HG02623 (cell line): ENCODE results near the gene RNF8.
A peak's percentile ranks its signal among the peaks of the same experiment; 100 is the strongest.
"Not testable (repeated sequence)": the region's sequence is repeated elsewhere in the genome, so short reads cannot be mapped to it uniquely, and the experiment has no call there.

Source experiments
- ATAC-seq: cut with Tn5 transposase; IDR thresholded peaks from one replicate; pipeline ENCODE4 v1.9.1; 2021; ENCODE audit warnings: moderate library complexity; ENCODE audit not compliant: unreplicated experiment

The RNF8 gene

GRCh38 chr6:37393381-37393929 is 39.7 kb downstream of the RNF8 start:
- ATAC-seq = no peak

DNA sequence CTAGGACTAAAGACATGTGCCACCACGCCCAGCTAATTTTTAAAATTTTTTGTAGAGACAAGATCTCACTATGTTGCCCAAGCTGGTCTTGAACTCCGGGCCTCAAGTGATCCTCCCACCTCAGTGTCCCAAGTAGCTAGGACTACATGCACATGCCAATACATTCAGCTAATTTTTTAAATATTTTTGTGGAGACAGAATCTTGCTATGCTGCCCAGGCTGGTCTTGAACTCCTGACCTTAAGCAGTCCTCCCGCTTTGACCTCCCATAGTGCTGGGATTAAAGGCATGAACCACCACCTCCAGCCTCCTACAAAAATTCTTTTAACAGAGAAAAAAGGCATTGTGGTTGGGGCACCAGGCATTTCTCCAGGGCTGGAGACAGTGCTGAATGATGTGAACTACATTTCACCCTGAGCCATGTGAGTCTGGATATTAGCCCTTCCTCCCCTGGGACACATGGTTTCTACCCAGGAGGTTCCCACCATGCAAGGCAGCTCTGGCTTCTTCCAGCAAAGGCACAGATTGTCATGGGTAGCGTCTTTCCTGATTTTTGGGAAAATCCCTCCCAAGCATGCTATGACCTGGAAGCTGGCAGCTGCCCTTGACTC is 42.9 kb downstream of the RNF8 start:
- ATAC-seq = no peak

- ATAC-seq = no peak
These were observed 45.3 kb downstream of the RNF8 start for GRCh38 chr6:37399131-37399530.

DNA sequence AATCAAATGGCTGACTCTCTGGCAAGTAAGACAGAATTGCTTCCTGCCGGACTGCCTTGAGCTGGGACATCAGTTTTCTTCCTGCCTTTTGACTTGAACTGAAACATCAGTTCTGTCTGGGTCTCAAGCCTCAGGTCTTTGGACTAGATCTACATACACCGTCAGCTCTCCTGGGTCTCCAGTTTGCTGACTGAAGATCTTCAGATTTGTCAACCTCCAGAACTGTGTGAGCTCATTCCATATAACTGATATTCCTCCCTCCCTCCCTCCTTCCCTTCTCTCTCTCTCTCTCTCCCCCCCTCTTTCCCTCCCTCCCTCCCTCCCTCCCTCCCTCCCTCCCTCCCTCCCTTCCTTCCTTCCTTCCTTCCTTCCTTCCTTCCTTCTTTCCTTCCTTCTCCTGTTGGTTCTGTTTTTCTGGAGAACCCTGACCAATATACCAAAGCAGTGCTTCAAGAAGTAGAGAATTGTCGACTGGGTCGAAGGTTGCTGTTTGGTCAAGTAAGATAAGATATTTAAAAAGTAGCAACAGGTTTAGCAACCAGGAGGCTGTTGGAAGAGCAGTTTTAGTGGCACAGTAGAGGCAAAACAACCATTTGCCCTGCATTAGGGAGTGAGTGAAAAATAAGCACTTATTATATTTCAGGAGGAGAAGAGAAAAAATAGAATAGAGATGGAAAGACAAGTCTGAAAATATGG is 46.2 kb downstream of the RNF8 start:
- no peak for ATAC-seq

DNA sequence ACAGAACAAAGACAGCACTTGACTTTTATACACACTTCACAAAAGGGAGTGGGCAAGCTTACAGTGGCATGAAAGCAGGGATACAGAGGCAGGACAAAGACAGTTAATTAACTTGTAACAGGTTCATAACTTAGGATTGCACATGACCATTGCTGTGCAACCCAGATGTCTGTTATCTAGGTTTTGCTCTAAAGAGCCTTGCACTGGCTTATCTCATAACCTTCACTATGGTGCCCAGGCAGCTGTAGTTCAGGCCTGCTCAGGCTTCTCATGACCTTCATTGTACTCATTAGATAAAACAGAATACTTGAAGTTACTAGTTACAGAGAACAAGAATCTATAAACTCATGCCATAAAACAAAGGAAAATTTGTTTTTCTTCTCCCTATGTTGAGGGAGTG is 47.9 kb downstream of the RNF8 start:
- not testable (repeated sequence) for ATAC-seq

DNA sequence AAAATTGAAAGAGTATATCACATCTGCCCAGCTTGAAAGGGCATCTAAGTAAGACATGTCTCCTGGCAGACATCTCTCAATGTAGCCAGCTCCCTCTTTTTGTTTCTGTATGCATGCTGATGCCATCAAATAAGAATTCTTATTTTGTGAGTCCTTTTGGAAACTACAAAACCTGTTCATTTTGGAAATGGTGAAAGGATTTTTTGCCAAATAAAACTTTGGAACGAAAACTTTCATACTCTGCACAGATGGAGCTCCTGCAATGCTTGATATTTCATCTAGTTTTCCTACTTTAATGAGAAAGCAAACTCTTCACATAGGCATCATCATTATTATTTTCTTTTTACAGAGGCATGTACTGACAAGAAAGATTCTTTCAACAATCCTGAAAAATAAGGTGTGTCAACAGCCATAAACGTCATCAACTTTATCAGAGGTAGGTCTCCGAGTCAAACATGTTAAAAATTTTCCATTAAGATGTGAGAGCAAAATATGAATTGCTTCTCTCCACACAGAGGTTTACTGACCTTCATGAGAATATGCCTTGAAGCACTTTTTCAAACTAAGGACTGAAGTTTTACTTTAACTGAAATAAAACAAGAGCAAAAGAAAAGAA is 53.1 kb downstream of the RNF8 start:
- ATAC-seq = no peak

DNA sequence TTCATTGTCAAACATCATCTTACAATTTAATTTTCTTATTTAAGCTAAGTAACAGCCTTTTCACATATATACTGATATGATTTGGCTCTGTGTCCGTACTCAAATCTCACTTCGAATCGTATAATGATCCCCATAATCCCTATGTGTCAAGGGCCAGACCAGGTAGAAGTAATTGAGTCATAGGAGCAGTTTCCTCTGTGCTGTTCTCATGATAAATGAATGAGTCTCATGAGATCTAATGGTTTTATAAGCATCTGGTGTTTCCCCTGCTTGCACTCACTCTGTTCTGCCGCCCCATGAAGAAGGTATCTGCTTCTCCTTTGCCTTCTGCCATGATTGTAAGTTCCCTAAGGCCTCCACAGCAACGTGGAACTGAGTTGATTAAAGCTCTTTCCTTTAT is 54.2 kb downstream of the RNF8 start:
- ATAC-seq = no peak

DNA sequence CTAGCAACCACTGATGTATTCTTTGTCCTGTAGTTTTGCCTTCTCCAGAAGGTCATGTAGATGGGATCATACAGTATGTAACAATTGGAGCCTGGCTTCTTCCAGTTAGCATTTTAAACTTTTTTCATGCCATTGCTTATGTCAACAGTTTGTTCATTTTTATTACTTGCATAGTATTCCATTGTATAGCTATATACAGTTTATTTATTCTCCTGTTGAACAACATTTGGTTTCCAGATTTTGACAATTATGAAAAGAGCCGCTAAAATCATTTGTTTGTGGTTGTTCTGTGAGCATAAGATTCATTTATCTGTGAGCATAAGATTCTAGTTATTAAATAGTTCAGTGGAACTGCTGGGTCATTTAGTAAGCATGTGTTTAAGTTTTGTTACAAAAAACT is 55.7 kb downstream of the RNF8 start:
- no peak for ATAC-seq

DNA sequence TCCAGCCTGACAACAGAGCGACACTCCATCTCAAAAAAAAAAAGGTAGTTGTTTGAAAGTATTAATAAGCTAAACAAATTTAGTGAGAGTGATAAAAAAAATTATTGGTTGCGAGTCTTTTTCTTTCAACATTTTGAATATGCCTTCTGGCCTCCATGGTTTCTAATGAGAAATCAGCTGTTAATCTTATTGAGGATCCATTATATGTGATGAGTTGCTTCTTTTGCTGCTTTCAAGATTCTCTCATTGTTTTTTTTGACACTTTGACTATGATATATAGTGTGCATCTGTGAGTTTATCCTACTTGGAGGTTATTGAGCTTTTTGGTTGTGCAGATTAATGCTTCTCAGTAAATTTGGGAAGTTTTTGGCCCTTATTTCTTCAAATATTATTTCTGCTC is 63.6 kb downstream of the RNF8 start:
- ATAC-seq = no peak

DNA sequence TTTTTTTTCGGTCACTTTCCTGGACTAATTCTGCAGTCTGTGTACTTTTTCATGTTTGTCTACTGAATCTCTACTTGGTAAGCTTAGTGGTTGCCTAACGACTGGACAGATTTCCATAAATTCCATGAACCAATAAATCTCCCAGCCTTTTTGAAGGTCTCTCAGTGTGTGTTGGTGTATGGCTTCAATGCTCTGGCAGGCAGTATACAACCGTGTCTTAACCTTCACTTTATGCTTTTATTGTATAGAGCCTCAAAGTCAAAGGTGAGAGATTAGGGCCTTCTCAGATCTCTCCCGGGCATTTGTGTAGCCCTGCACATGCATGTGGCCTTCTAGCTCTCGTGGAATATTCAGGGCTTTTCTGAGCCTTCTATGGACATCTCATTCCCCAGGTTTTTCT is 64.9 kb downstream of the RNF8 start:
- ATAC-seq = no peak

- ATAC-seq = no peak
These were observed 72.5 kb downstream of the RNF8 start for GRCh38 chr6:37426058-37426944.

DNA sequence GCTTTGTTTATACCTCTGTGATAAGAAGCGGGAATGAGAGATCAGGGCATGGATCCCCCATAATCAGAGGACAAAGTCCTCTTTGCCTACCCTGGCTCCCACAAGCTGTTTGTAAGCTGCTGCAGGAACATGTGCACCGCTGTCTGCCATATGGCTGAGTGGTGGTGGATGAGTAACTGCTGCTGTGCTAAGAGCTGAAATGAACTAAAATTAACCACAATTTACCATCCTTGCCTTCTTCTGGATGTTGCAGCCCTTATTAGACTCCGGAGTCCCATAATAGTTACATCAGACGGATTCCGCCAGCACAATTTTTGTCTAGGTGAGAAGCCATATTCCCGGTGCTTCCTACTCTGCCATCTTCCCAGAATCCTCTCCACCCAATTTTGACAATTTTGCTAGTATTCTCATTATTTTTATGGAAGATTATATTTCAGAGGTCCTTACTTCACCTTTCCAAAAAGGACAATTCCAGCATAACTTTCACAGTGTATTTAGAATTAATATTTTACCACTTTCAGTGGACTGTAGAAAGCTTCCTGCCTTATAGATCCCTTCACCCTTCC is 73.2 kb downstream of the RNF8 start:
- no peak for ATAC-seq

- no peak for ATAC-seq
These were observed 75.6 kb downstream of the RNF8 start for GRCh38 chr6:37429352-37429750.

- ATAC-seq = no peak
These were observed 78.8 kb downstream of the RNF8 start for GRCh38 chr6:37432590-37432915.

- ATAC-seq = peak; percentile 82
These were observed 79.3 kb downstream of the RNF8 start, which contains the start of gene CMTR1 for GRCh38 chr6:37432916-37433656. Gene CMTR1, plus strand, starts transcription at chr6:37433221. Its CDS starts 2,409 bp downstream, at chr6:37435630.

GRCh38 chr6:37433657-37434271 is 80.0 kb downstream of the RNF8 start:
- ATAC-seq = peak; percentile 22

DNA sequence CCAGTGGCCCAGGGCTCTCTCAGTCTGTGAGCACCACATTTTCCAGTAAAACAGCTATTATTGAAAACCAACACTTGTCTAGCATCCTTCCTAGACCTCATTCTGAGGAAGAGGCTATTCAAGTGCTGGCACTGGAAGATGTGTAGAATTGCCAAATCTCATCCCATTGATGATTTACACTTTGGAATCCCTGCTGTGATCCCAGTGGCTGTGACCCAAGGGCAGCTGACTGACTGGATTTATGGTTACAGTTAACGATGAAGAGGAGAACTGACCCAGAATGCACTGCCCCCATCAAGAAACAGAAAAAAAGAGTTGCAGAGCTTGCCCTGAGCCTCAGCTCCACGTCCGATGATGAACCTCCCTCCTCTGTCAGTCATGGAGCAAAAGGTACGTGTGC is 81.6 kb downstream of the RNF8 start:
- no peak for ATAC-seq

GRCh38 chr6:37435816-37436215 is 82.0 kb downstream of the RNF8 start:
- ATAC-seq = no peak

DNA sequence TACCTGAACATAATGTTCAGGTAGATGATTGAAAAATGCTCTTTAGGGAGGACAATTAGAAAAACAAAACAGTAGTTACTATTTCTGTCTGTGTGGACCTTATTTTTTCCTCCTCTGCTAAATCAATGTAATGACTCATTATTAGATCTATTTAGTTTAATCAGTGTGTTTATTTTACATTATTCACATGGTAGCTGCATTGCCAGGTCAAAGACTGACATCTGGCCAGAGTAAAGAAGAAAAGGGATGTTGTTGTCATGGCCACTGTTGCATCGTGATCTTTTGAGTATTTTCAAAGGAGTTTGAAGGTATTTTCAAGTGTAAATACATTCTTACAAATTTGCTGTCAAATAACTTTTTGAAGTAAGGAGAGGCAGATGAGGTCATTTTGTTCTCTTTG is 85.1 kb downstream of the RNF8 start:
- no peak for ATAC-seq

- ATAC-seq = no peak
These were observed 87.9 kb downstream of the RNF8 start for GRCh38 chr6:37441651-37442050.
